Ishikawa (cell line): ENCODE data around the gene MOB3A.

ENCODE experiments used
- EGR1 ChIP-seq: IDR thresholded peaks from 2 replicates; pipeline ENCODE4 v1.6.1; 2012
- EP300 ChIP-seq: IDR thresholded peaks from 2 replicates; pipeline ENCODE4 v1.6.1; 2012; ENCODE audit warnings: borderline replicate concordance
- NFIC ChIP-seq: IDR thresholded peaks from 2 replicates; pipeline ENCODE4 v1.6.1; 2012
- TAF1 ChIP-seq: IDR thresholded peaks from 2 replicates; pipeline ENCODE4 v1.6.1; 2012; ENCODE audit warnings: low read depth, mild to moderate bottlenecking
- TF ChIP-seq, protein P1 (sequence below): IDR thresholded peaks from 2 replicates; pipeline ENCODE4 v1.6.1; 2012
- TF ChIP-seq, protein P2 (sequence below): IDR thresholded peaks from 2 replicates; pipeline ENCODE4 v1.6.1; 2012

DNA sequence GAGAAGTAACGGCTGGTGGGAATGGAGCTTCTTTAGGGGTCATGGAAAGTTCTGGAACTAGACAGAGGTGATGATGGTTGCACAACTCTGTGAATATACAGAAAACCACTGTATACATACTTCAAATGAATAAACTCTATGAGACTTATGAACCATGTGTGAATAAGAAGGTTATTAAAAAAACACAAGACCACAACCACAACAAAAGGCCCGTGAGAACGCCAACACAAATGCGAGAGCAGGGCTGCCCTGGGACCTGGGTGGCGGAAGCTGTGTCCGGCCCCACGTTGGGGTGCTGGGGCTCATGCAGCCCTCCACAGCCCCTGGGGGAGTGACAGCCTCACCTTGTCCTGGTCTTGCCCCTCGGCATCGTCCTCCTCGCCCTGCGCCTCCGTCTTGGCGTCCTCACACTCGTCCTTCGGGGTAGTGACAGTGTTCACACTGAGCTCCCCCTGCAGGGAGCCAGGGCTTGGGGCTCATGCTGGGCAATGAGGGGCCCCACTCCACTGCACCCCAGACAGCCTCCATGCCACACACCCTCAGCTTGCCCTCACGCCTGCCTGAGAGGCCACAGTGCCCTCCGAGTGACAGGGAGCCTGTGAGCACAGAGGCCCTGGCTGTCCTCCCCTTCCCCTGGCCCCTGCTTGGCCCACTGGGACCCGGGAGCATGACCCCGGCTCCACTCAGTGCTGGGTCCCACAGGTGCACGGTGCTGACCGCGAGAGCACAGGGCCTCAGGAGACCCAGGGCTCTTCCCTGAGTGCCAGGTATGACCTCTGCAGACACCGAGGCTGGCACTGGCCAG is 16.6 kb upstream of the MOB3A start:
- TF ChIP-seq, protein P1, sequence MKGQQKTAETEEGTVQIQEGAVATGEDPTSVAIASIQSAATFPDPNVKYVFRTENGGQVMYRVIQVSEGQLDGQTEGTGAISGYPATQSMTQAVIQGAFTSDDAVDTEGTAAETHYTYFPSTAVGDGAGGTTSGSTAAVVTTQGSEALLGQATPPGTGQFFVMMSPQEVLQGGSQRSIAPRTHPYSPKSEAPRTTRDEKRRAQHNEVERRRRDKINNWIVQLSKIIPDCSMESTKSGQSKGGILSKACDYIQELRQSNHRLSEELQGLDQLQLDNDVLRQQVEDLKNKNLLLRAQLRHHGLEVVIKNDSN = no peak
- TF ChIP-seq EP300 (no peak), NFIC (no peak), EGR1 (no peak), TAF1 (no peak)
- TF ChIP-seq, protein P2, sequence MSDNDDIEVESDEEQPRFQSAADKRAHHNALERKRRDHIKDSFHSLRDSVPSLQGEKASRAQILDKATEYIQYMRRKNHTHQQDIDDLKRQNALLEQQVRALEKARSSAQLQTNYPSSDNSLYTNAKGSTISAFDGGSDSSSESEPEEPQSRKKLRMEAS = no peak
